ENCODE measurements around the gene METTL21A.

DNA sequence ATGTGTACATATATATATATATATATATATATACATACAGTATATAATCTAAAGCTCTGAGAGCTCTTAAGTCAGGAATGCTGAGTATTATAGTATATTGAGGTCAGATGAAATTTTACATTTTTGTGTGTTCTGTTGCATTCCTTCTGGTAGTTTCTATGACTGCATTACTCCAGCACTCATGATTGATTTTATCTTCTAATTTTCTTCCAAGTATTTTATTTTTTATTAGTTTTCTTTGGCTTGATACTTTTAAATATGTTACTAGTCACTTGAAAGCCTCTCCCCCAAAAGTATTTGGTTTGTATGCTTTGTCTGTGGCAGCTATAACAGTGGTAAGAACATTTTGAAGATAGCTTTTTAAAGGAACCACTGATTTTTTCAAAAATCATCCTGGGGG, 25.0 kb downstream of the METTL21A start:
- no peak for TF ChIP-seq CTCF (IDR thresholded peaks at IDR 0.05; ENCODE audit: low read depth, low read length)
- TF ChIP-seq, protein P1, sequence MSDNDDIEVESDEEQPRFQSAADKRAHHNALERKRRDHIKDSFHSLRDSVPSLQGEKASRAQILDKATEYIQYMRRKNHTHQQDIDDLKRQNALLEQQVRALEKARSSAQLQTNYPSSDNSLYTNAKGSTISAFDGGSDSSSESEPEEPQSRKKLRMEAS (IDR thresholded peaks at IDR 0.05; ENCODE audit: low read depth, low read length): no peak
